Endothelial cell of umbilical vein (primary cell): ENCODE data around the gene SLC25A19. TPM values are rescaled to one million over a fixed set of nuclear protein-coding genes. Genes with fewer than 3 reads are reported as not detected.

Experiments
- BruUV-seq: library from RNA; stranded (reverse); fragments of 400-500 nt; replicated peaks from 2 replicates; lab custom pipeline; 2021; lab: Mats Ljungman, UMichigan
- CTCF ChIA-PET: fragments of 300-600, 350-600 bp; sonication (Branson Sonifier 250); formaldehyde crosslinking; loops from one replicate; lab custom pipeline; 2021; ENCODE audit warnings: antibody characterized with exemption, inconsistent platforms; lab: Charles Lee
- POLR2A ChIA-PET: fragments of 300-600, 350-600 bp; sonication (Branson Sonifier 250); formaldehyde crosslinking; loops from one replicate; lab custom pipeline; 2021; ENCODE audit warnings: antibody characterized with exemption, inconsistent platforms; lab: Charles Lee
- DNase-seq: peaks from one replicate; pipeline ENCODE4 v3.0.0-alpha.2; 2011; ENCODE audit warnings: low read depth, low spot score
- FAIRE-seq: peaks from 2 replicates; lab custom pipeline; 2011; peaks lifted over from hg19 to GRCh38; lab: Jason Lieb, UNC
- H2AFZ ChIP-seq: 2 replicates; pipeline ENCODE4 v1.6.0; 2012; ENCODE audit warnings: low read depth, low read length, control low read depth, inconsistent platforms
- H3K27ac ChIP-seq: 2 replicates; pipeline ENCODE4 v1.5.1; 2011; ENCODE audit warnings: low read depth, mild to moderate bottlenecking, control low read depth, low read length, moderate library complexity; ENCODE audit not compliant: insufficient read depth
- H3K27me3 ChIP-seq, 2 experiments: 2 replicates each; pipeline versions ENCODE4 v1.6.0 to v1.6.1; 2011; ENCODE audit warnings: low read length in 2 of 2, mixed read lengths in 1 of 2; ENCODE audit not compliant: control insufficient read depth in 2 of 2, insufficient read depth in 2 of 2
- H3K36me3 ChIP-seq, 2 experiments: 2 replicates in 1 of 2; 3 replicates in 1 of 2; pipeline ENCODE4 v1.5.1; 2011; ENCODE audit warnings: low read length in 2 of 2, mild to moderate bottlenecking in 1 of 2, moderate library complexity in 1 of 2; ENCODE audit not compliant: control insufficient read depth in 2 of 2, insufficient read depth in 2 of 2; ENCODE audit errors: extremely low read depth in 1 of 2
- H3K4me1 ChIP-seq: 3 replicates; pipeline ENCODE4 v1.5.1; 2011; ENCODE audit warnings: mild to moderate bottlenecking, low read length; ENCODE audit not compliant: control insufficient read depth, insufficient read depth; ENCODE audit errors: extremely low read depth
- H3K4me2 ChIP-seq: 2 replicates; pipeline ENCODE4 v1.6.1; 2011; ENCODE audit warnings: low read length, control low read depth, mixed read lengths; ENCODE audit not compliant: insufficient read depth
- H3K4me3 ChIP-seq, 3 experiments: fragments of 200-600 bp in 1 of 3; sonication (generic), shearing (Covaris generic) in 1 of 3; replicated peaks in 1 of 3; 2 replicates each; pipeline ENCODE4 v1.5.1; 2011 to 2016; ENCODE audit warnings: control low read depth in 3 of 3, low read length in 3 of 3, mild to moderate bottlenecking in 2 of 3, inconsistent platforms in 1 of 3, low read depth in 1 of 3, moderate library complexity in 1 of 3; ENCODE audit not compliant: insufficient read depth in 1 of 3
- H3K79me2 ChIP-seq: 2 replicates; pipeline ENCODE4 v1.6.0; 2012; ENCODE audit warnings: low read length, inconsistent platforms; ENCODE audit not compliant: control insufficient read depth, insufficient read depth
- H3K9ac ChIP-seq: replicated peaks from 2 replicates; pipeline ENCODE3; 2011; ENCODE audit warnings: low read length, control low read depth; ENCODE audit not compliant: insufficient read depth; ENCODE audit errors: extremely low read depth
- H3K9me1 ChIP-seq: replicated peaks from 3 replicates; pipeline ENCODE4 v1.6.0; 2011; ENCODE audit warnings: mild to moderate bottlenecking, low read length; ENCODE audit not compliant: control insufficient read depth, insufficient read depth; ENCODE audit errors: extremely low read depth
- H3K9me3 ChIP-seq: replicated peaks from 2 replicates; pipeline ENCODE4 v1.5.1; 2012; ENCODE audit warnings: low read length, inconsistent platforms; ENCODE audit not compliant: control insufficient read depth, insufficient read depth
- H4K20me1 ChIP-seq: replicated peaks from 2 replicates; pipeline ENCODE3; 2011; ENCODE audit warnings: mild to moderate bottlenecking, low read length; ENCODE audit not compliant: control insufficient read depth, insufficient read depth; ENCODE audit errors: extremely low read depth
- CTCF ChIP-seq, 2 donors: IDR thresholded peaks; 1 replicate in 1 of 2; 2 replicates in 1 of 2; pipeline ENCODE4 v1.5.1; 2011; ENCODE audit warnings: low read length in 2 of 2, mild to moderate bottlenecking in 2 of 2, moderate library complexity in 2 of 2, control low read depth in 1 of 2, inconsistent platforms in 1 of 2, low read depth in 1 of 2; ENCODE audit not compliant: insufficient read depth in 1 of 2; ENCODE audit errors: extremely low read depth in 1 of 2
- EZH2 ChIP-seq: IDR thresholded peaks from 2 replicates; pipeline ENCODE4 v1.6.1; 2012; ENCODE audit warnings: borderline replicate concordance, low read depth, mild to moderate bottlenecking, moderate library complexity, low read length, inconsistent platforms; ENCODE audit not compliant: severe bottlenecking
- POLR2AphosphoS5 ChIP-seq: IDR thresholded peaks from 2 replicates; pipeline ENCODE4 v1.6.1; 2012; ENCODE audit warnings: low read depth, mild to moderate bottlenecking, control low read depth, low read length, moderate library complexity; ENCODE audit not compliant: insufficient read depth
- dilution Hi-C: fragments of 300-500 bp; cut with MboI; formaldehyde crosslinking; loops from one replicate; pipeline ENCODE4 v1.15.0; 2019; ENCODE audit warnings: low sequenced_read_pairs; ENCODE audit not compliant: extremely low pct_ligation_motif_present
- intact Hi-C: fragments of 100-400 bp; cut with micrococcal nuclease; formaldehyde crosslinking; loops from one replicate; pipeline ENCODE4 v1.10.0; 2022
- polyA plus RNA-seq, 4 experiments: library from polyadenylated mRNA; depleted of rRNA in 3 of 4; stranded (reverse) in 3 of 4; unstranded in 1 of 4; fragments of >200 nt; gene quantifications; 2 replicates each; pipeline versions ENCODE4 v1.2.1 to v1.2.3, GENCODE V29; 2011 to 2012; ENCODE audit warnings: missing spikeins in 1 of 4
- total RNA-seq: library from RNA; stranded (reverse); gene quantifications from 2 replicates; pipeline ENCODE4 v1.2.3, GENCODE V29; 2021
- TF ChIP-seq, protein P1 (sequence below): IDR thresholded peaks from 2 replicates; pipeline ENCODE4 v1.6.1; 2011; ENCODE audit not compliant: insufficient read depth, insufficient read length

Gene SLC25A19
- total and polyA plus RNA-seq, 2 donors (not counting 3 experiments of a cell fraction or from before 2014, with no cell fraction given), result 20.6 to 20.9 TPM

- FAIRE-seq, result no peak
- H4K20me1 ChIP-seq, result no peaks in the 10 kb centered on the region
- dilution Hi-C loops, result no loop called here
- no peak overlapping the region for H3K4me2 ChIP-seq
- ChIA-PET CTCF (interaction anchor here (1.7 to 2.1 kb wide), 2 partner anchors 8 to 38 kb away, joined by 6 to 7 read pairs; partner anchors contain the start of gene MIF4GD), POLR2A (no interaction called here)
- H3K9me1 ChIP-seq, result no peaks in the 10 kb centered on the region
- no peaks in the 10 kb centered on the region for H3K4me1 ChIP-seq
- no peak for TF ChIP-seq EZH2
- no peak for TF ChIP-seq POLR2AphosphoS5
- TF ChIP-seq CTCF (IDR thresholded peaks at IDR 0.05; ENCODE audit: extremely low read depth in 1 of 2, insufficient read depth in 1 of 2, low read depth in 1 of 2, low read length in 2 of 2), result no peak
- TF ChIP-seq, protein P1, sequence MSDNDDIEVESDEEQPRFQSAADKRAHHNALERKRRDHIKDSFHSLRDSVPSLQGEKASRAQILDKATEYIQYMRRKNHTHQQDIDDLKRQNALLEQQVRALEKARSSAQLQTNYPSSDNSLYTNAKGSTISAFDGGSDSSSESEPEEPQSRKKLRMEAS, result no peak
- intact Hi-C loops, result no loop called here
- H3K9ac ChIP-seq, result no peak overlapping the region
- H3K9me3 ChIP-seq, result no peaks in the 10 kb centered on the region
- H3K27ac ChIP-seq, result no peak overlapping the region
- no peaks in the 10 kb centered on the region for H3K27me3 ChIP-seq
- H2AFZ ChIP-seq, result no peak overlapping the region
- DNase-seq, result no peak
- no peaks in the 10 kb centered on the region for H3K79me2 ChIP-seq
- no TSS peak for BruUV-seq
- H3K36me3 ChIP-seq, result peaks cover 9 to 44% of the 10 kb centered on the region in 2 experiments
- no peak overlapping the region for H3K4me3 ChIP-seq
These were observed 56.4 kb downstream of the SLC25A19 start for GRCh38 chr17:75232786-75233185.
